Mammary epithelial cell (primary cell): Measurements from ENCODE around the gene EEF2K.

Experiments used
- EZH2 ChIP-seq: IDR thresholded peaks from 2 replicates; pipeline ENCODE4 v1.6.1; 2012; ENCODE audit warnings: low read length, inconsistent platforms, borderline replicate concordance
- TF ChIP-seq, protein P1 (sequence below), 2 donors: IDR thresholded peaks in 1 of 2; conservative IDR thresholded peaks in 1 of 2; 2 replicates each; pipeline ENCODE4 v1.5.1; 2011 to 2012; ENCODE audit warnings: inconsistent platforms in 2 of 2, low read length in 2 of 2, mild to moderate bottlenecking in 2 of 2, control low read depth in 1 of 2, low read depth in 1 of 2; ENCODE audit not compliant: insufficient read depth in 1 of 2; ENCODE audit errors: extremely low read depth in 1 of 2

DNA sequence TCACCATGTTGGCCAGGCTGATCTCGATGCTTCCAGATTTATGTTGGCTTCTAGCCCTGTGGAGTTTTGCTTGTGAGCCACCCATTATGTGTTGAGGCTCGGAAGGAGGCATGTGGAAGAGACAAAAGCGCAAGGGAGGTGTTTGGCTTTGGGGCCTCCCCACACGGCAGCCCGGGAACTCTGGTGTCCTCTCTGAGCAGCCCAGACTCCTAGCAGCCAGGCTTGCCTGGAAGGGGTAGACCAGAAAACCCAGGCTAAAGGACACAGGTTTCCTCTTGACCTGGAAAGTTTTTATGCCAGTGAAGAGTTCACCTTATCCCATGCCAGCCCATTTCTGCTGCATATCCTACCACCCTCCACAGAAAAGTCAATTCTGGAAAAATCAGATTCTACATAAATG is 22.7 kb upstream of the EEF2K start:
- TF ChIP-seq, protein P1, sequence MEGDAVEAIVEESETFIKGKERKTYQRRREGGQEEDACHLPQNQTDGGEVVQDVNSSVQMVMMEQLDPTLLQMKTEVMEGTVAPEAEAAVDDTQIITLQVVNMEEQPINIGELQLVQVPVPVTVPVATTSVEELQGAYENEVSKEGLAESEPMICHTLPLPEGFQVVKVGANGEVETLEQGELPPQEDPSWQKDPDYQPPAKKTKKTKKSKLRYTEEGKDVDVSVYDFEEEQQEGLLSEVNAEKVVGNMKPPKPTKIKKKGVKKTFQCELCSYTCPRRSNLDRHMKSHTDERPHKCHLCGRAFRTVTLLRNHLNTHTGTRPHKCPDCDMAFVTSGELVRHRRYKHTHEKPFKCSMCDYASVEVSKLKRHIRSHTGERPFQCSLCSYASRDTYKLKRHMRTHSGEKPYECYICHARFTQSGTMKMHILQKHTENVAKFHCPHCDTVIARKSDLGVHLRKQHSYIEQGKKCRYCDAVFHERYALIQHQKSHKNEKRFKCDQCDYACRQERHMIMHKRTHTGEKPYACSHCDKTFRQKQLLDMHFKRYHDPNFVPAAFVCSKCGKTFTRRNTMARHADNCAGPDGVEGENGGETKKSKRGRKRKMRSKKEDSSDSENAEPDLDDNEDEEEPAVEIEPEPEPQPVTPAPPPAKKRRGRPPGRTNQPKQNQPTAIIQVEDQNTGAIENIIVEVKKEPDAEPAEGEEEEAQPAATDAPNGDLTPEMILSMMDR (conservative IDR thresholded peaks at IDR 0.05 in 1 of 2, IDR thresholded peaks at IDR 0.05 in 1 of 2; ENCODE audit: extremely low read depth in 1 of 2, insufficient read depth in 1 of 2, low read depth in 1 of 2, low read length in 2 of 2): no peak
- TF ChIP-seq EZH2: no peak
